Measurements from ENCODE around the gene GALNT2.

The GALNT2 gene

GRCh38 chr1:230073371-230074035, 6.5 kb downstream of the GALNT2 start:
- DNase-seq, result no peak

GRCh38 chr1:230074270-230074669, 7.2 kb downstream of the GALNT2 start:
- DNase-seq, result no peak

GRCh38 chr1:230074762-230075161, 7.7 kb downstream of the GALNT2 start:
- no peak for DNase-seq

- DNase-seq, result no peak
These were observed 9.1 kb downstream of the GALNT2 start for GRCh38 chr1:230076121-230076520.

- DNase-seq, result no peak
These were observed 10.0 kb downstream of the GALNT2 start for GRCh38 chr1:230077011-230077410.

GRCh38 chr1:230077436-230078213, 10.6 kb downstream of the GALNT2 start:
- no peak for DNase-seq

GRCh38 chr1:230079199-230080024, 12.4 kb downstream of the GALNT2 start:
- DNase-seq, result no peak

GRCh38 chr1:230080822-230081221, 13.8 kb downstream of the GALNT2 start:
- DNase-seq, result no peak

GRCh38 chr1:230081751-230082150, 14.7 kb downstream of the GALNT2 start:
- no peak for DNase-seq

GRCh38 chr1:230082211-230082610, 15.2 kb downstream of the GALNT2 start:
- DNase-seq, result no peak

- DNase-seq, result no peak
These were observed 16.0 kb downstream of the GALNT2 start for GRCh38 chr1:230083053-230083452.

GRCh38 chr1:230083746-230084407, 16.8 kb downstream of the GALNT2 start:
- no peak for DNase-seq

- DNase-seq, result no peak
These were observed 17.6 kb downstream of the GALNT2 start for GRCh38 chr1:230084408-230085177.

- no peak for DNase-seq
These were observed 18.1 kb downstream of the GALNT2 start for GRCh38 chr1:230085178-230085515.

GRCh38 chr1:230086151-230086550, 19.1 kb downstream of the GALNT2 start:
- DNase-seq, result no peak

GRCh38 chr1:230087028-230087716, 20.1 kb downstream of the GALNT2 start:
- DNase-seq, result no peak

GRCh38 chr1:230087717-230088105, 20.7 kb downstream of the GALNT2 start:
- DNase-seq, result no peak

GRCh38 chr1:230090194-230090711, 23.2 kb downstream of the GALNT2 start:
- DNase-seq, result no peak

- DNase-seq, result no peak
These were observed 24.6 kb downstream of the GALNT2 start for GRCh38 chr1:230091473-230092231.

GRCh38 chr1:230094746-230095145, 27.7 kb downstream of the GALNT2 start:
- DNase-seq, result no peak

- no peak for DNase-seq
These were observed 28.9 kb downstream of the GALNT2 start for GRCh38 chr1:230095938-230096337.
